Uterus (tissue), 2 donors: ENCODE data around the gene IGFN1.

Experiments used
- POLR2A ChIP-seq, 2 donors: fragments of 450-650 bp; IDR thresholded peaks; one replicate each; pipeline ENCODE4 v1.6.1; 2016; ENCODE audit warnings: antibody characterized with exemption in 2 of 2, mild to moderate bottlenecking in 1 of 2, moderate library complexity in 1 of 2
- TF ChIP-seq, protein P1 (sequence below), 4 experiments: fragments of 200-600 bp in 2 of 4; fragments of 450-650 bp in 2 of 4; sonication (generic) in 2 of 4; IDR thresholded peaks; one replicate each; pipeline ENCODE4 v1.5.1; 2016 to 2019; ENCODE audit warnings: antibody characterized with exemption in 4 of 4, mild to moderate bottlenecking in 2 of 4, moderate library complexity in 1 of 4

DNA sequence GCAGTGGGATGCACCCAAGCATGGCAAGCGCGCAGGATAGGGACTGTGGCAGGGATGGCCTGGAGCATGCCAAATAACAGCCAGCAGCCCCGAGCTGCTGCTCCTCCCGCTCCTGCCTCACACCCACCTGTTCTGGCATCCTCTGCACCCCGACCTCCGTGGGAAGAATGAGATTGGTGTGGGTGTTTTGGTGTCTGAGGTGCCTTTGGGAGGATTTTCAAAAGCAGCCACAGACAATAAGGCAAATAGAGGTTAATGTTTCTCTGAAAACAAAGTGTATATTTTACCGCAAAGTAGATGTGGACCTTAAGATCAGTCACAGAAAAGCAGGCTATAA lies 35.5 kb downstream of the IGFN1 start:
- TF ChIP-seq, protein P1, sequence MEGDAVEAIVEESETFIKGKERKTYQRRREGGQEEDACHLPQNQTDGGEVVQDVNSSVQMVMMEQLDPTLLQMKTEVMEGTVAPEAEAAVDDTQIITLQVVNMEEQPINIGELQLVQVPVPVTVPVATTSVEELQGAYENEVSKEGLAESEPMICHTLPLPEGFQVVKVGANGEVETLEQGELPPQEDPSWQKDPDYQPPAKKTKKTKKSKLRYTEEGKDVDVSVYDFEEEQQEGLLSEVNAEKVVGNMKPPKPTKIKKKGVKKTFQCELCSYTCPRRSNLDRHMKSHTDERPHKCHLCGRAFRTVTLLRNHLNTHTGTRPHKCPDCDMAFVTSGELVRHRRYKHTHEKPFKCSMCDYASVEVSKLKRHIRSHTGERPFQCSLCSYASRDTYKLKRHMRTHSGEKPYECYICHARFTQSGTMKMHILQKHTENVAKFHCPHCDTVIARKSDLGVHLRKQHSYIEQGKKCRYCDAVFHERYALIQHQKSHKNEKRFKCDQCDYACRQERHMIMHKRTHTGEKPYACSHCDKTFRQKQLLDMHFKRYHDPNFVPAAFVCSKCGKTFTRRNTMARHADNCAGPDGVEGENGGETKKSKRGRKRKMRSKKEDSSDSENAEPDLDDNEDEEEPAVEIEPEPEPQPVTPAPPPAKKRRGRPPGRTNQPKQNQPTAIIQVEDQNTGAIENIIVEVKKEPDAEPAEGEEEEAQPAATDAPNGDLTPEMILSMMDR (IDR thresholded peaks at IDR 0.05) = no peak
- TF ChIP-seq POLR2A (IDR thresholded peaks at IDR 0.05) = no peak
